RWPE1 (cell line): Measurements from ENCODE around the gene B3GNT9.

Experiments used
- CTCF ChIA-PET: fragments of 350-600 bp; sonication (Branson Sonifier 250); formaldehyde crosslinking; extraction: SDS; loops from one replicate; lab custom pipeline; 2021; lab: Yijun Ruan, JAX
- POLR2A ChIA-PET: fragments of 400-600 bp; formaldehyde crosslinking; extraction: SDS; loops from one replicate; lab custom pipeline; 2020; ENCODE audit warnings: antibody characterized with exemption; ENCODE audit not compliant: low non-redundant PET; lab: Yijun Ruan, JAX
- DNase-seq: peaks from one replicate; pipeline ENCODE4 v3.0.0; 2012; ENCODE audit warnings: low spot score
- H3K27ac ChIP-seq: fragments of 450-650 bp; 2 replicates; pipeline ENCODE4 v1.5.1; 2017
- TF ChIP-seq, protein P1 (sequence below): fragments of 450-650 bp; conservative IDR thresholded peaks from 2 replicates; pipeline ENCODE4 v1.5.1; 2017; ENCODE audit warnings: low read depth, mild to moderate bottlenecking

B3GNT9 gene

GRCh38 chr16:67166598-67167168 is 15.9 kb upstream of the B3GNT9 start:
- ChIA-PET POLR2A (no interaction called here), CTCF (interaction anchor here (0.7 kb wide), 1 partner anchor 1255 kb away, joined by 3 read pairs; no protein-coding TSS in a partner anchor)
- TF ChIP-seq, protein P1, sequence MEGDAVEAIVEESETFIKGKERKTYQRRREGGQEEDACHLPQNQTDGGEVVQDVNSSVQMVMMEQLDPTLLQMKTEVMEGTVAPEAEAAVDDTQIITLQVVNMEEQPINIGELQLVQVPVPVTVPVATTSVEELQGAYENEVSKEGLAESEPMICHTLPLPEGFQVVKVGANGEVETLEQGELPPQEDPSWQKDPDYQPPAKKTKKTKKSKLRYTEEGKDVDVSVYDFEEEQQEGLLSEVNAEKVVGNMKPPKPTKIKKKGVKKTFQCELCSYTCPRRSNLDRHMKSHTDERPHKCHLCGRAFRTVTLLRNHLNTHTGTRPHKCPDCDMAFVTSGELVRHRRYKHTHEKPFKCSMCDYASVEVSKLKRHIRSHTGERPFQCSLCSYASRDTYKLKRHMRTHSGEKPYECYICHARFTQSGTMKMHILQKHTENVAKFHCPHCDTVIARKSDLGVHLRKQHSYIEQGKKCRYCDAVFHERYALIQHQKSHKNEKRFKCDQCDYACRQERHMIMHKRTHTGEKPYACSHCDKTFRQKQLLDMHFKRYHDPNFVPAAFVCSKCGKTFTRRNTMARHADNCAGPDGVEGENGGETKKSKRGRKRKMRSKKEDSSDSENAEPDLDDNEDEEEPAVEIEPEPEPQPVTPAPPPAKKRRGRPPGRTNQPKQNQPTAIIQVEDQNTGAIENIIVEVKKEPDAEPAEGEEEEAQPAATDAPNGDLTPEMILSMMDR: no peak
- peak overlapping the region; percentile 98 for H3K27ac ChIP-seq
- DNase-seq: no peak

- POLR2A ChIA-PET: no interaction called here
- no peak for DNase-seq
- H3K27ac ChIP-seq: peak overlapping the region; percentile 98
- TF ChIP-seq, protein P1: no peak
- CTCF ChIA-PET: interaction anchor here (0.7 kb wide), 1 partner anchor 1256 kb away, joined by 3 read pairs; no protein-coding TSS in a partner anchor
These were observed 15.3 kb upstream of the B3GNT9 start for GRCh38 chr16:67166110-67166547.

GRCh38 chr16:67165121-67166078 is 14.6 kb upstream of the B3GNT9 start:
- ChIA-PET CTCF (interaction anchor here (0.6 kb wide), 1 partner anchor 172 kb away, joined by 5 read pairs; no protein-coding TSS in a partner anchor), POLR2A (no interaction called here)
- no peak for DNase-seq
- TF ChIP-seq, protein P1: no peak
- peak overlapping the region; percentile 98 for H3K27ac ChIP-seq

- H3K27ac ChIP-seq: peak within 1 kb of the TSS; percentile 98
- CTCF ChIA-PET: no interaction called here
- TF ChIP-seq, protein P1: no peak
- DNase-seq: peak; percentile 44
- POLR2A ChIA-PET: no interaction called here
These were observed 13.8 kb upstream of the B3GNT9 start, which contains the start of gene HSF4 for GRCh38 chr16:67164599-67165061. Gene HSF4 (plus strand): TSS chr16:67164745. CDS start chr16:67164812, 67 bp downstream.

DNA sequence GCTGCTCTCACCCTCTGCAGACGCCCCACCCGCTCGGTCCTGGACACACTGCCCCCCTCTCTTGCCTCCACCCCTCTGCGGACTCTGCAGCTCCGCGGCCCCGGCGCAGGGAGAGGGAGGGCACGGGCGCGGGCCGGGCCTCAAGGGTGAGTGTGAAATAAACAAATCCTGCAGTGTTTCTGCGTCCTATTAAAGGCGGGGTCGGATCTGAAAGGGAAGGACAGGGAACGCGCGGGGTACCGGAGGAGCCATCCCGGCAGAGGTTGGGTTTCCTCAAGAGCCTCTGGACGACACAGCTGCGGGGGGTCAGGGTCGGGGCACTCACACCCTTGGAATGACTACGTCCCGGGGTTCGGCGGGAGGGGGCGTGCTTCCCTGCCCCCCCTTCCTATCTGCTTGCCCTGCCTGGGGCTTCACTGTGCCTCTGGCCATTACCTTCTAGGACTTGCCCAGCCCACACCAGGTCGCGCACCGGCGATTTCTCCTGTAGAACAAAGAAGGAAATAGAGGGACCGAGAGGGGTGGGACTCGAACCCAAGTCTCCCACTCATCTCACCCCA is 13.3 kb upstream of the B3GNT9 start:
- H3K27ac ChIP-seq: peak overlapping the region; percentile 98
- CTCF ChIA-PET: interaction anchor here (0.6 to 1.4 kb wide), 4 partner anchors 8 to 15 kb away, joined by 3 to 4 read pairs (median 3); no protein-coding TSS in a partner anchor
- POLR2A ChIA-PET: interaction anchor here (1.2 kb wide), 1 partner anchor 11 kb away, joined by 6 read pairs; no protein-coding TSS in a partner anchor
- no peak for DNase-seq
- TF ChIP-seq, protein P1: no peak
